ENCODE measurements around the gene SELENOP.

SELENOP gene

GRCh38 chr5:42791151-42791550 lies 20.5 kb downstream of the SELENOP start:
- TF ChIP-seq GATA2 (IDR thresholded peaks at IDR 0.05; ENCODE audit: low read depth, low read length) (no peak), GATA3 (IDR thresholded peaks at IDR 0.05; ENCODE audit: low read depth, low read length) (no peak)

- no peak for TF ChIP-seq GATA3 (IDR thresholded peaks at IDR 0.05; ENCODE audit: low read depth, low read length)
- TF ChIP-seq GATA2 (IDR thresholded peaks at IDR 0.05; ENCODE audit: low read depth, low read length) = no peak
Observed at GRCh38 chr5:42787845-42788244, 23.8 kb downstream of the SELENOP start.

DNA sequence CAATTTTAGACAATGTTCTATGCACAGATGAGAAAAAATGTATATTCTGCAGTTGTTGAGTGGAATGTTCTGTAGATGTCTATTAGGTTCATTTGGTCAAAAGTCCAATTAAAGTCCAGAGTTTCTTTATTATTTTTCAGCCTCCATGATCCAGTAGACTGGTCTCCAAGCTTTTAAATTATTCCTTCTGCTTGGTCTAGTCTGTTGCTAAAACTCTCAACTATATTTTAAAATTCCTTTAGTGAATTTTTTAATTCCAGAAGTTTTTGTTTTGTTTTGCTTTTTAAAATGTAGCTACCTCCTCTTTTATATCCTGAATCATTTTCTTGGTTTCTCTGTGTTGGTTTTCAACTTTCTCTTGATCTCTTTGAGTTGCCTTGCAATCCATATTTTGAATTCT lies 24.6 kb downstream of the SELENOP start:
- no peak for TF ChIP-seq GATA3 (IDR thresholded peaks at IDR 0.05; ENCODE audit: low read depth, low read length)
- TF ChIP-seq GATA2 (IDR thresholded peaks at IDR 0.05; ENCODE audit: low read depth, low read length) = no peak

- TF ChIP-seq GATA3 (IDR thresholded peaks at IDR 0.05; ENCODE audit: low read depth, low read length) (no peak), GATA2 (IDR thresholded peaks at IDR 0.05; ENCODE audit: low read depth, low read length) (no peak)
Observed at GRCh38 chr5:42785756-42786155, 25.9 kb downstream of the SELENOP start.

DNA sequence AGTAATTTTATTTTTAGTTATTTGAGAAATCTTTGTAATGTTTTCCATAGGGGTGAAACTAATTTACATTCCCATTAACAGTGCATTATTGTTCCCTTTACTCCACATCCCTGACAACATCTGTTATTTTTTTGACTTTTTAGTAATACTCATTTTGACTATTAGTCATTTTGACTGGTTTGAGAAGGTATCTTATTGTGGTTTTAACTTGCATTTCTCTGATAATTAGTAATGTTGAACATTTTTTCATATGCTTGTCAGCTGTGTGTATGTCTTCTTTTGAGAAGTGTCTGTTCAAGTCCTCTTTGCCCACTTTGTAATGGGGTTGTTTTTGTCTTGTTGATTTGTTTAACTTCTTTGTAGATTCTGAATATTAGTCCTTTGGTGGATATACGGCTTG lies 27.6 kb downstream of the SELENOP start:
- TF ChIP-seq GATA3 (IDR thresholded peaks at IDR 0.05; ENCODE audit: low read depth, low read length) (no peak), GATA2 (IDR thresholded peaks at IDR 0.05; ENCODE audit: low read depth, low read length) (no peak)

- TF ChIP-seq GATA2 (IDR thresholded peaks at IDR 0.05; ENCODE audit: low read depth, low read length) (no peak), GATA3 (IDR thresholded peaks at IDR 0.05; ENCODE audit: low read depth, low read length) (no peak)
Observed at GRCh38 chr5:42781584-42781983, 30.1 kb downstream of the SELENOP start.

DNA sequence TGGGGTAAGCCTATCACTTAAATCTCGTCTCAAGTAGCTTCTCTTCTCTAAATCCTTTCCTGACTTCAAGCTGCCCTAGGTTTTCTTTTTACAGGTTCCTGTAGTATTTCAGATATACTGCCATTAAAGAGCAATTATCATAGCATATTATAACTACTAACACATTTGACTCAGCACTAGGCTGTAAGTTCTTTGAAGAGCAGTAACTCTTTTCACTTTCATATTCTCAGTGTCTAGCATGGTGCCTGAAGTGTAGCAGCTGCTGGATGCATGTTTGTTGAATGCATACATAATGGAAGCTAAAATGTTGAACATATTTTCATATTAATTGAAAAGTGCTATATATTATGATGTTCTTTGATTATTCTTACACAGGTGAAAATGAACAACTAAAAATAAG lies 32.6 kb downstream of the SELENOP start:
- TF ChIP-seq GATA3 (IDR thresholded peaks at IDR 0.05; ENCODE audit: low read depth, low read length) (no peak), GATA2 (IDR thresholded peaks at IDR 0.05; ENCODE audit: low read depth, low read length) (no peak)

DNA sequence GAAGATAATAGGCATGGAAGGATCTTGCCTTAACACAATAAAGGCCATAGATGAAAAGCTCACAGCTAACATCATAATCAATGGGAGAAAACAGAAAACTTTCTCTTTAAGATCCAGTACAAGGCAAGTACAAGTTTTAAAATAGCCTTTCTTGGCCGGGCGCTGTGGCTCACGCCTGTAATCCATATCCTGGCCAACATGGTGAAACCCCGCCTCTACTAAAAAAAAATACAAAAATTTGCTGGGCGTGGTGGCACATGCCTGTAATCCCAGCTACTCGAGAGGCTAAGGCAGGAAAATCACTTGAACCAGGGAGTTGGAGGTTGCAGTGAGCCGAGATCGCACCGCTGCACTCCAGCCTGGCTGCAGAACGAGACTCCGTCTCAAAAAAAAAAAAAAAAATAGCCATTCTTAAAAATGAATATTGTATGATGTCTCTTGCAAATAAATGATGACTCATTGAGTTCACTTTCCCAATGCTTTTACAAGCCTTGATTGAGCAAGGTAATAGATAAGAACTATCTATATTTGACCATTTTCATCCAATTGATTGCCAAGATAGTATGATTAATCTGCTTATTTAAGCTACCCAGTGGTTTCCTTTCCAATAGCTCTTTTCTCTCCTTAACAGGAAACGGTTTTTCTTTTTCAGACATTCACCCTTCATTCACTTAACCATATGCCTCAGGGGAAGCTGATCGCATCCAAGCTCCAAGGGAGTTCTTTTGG lies 39.3 kb downstream of the SELENOP start:
- TF ChIP-seq GATA2 (IDR thresholded peaks at IDR 0.05; ENCODE audit: low read depth, low read length) = no peak
- TF ChIP-seq GATA3 (IDR thresholded peaks at IDR 0.05; ENCODE audit: low read depth, low read length) = no peak

DNA sequence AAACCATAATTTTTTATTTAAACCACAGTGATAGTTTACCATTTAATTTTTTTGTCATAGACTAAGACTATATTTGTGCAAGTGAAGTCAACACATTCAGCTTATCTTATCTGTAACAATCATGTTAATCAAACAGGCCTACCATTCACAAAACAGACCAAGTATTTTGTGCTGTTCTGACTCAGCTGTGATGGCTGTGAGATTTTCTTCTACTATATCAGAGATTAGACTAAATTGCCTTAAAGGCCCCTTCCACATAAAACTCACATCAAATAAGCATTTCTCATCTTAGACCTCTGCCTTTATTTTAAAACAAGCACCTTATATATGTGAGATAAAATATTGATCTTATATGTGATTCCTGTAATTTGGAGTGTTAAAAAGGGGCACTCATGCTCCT lies 41.7 kb downstream of the SELENOP start:
- TF ChIP-seq GATA3 (IDR thresholded peaks at IDR 0.05; ENCODE audit: low read depth, low read length) (no peak), GATA2 (IDR thresholded peaks at IDR 0.05; ENCODE audit: low read depth, low read length) (no peak)

GRCh38 chr5:42768106-42768504 lies 43.6 kb downstream of the SELENOP start:
- no peak for TF ChIP-seq GATA2 (IDR thresholded peaks at IDR 0.05; ENCODE audit: low read depth, low read length)
- TF ChIP-seq GATA3 (IDR thresholded peaks at IDR 0.05; ENCODE audit: low read depth, low read length) = no peak

GRCh38 chr5:42767491-42768105 lies 44.1 kb downstream of the SELENOP start:
- TF ChIP-seq GATA3 (IDR thresholded peaks at IDR 0.05; ENCODE audit: low read depth, low read length) (no peak), GATA2 (IDR thresholded peaks at IDR 0.05; ENCODE audit: low read depth, low read length) (no peak)

- TF ChIP-seq GATA2 (IDR thresholded peaks at IDR 0.05; ENCODE audit: low read depth, low read length) (no peak), GATA3 (IDR thresholded peaks at IDR 0.05; ENCODE audit: low read depth, low read length) (no peak)
Observed at GRCh38 chr5:42761791-42762190, 49.9 kb downstream of the SELENOP start.

- no peak for TF ChIP-seq GATA2 (IDR thresholded peaks at IDR 0.05; ENCODE audit: low read depth, low read length)
- TF ChIP-seq GATA3 (IDR thresholded peaks at IDR 0.05; ENCODE audit: low read depth, low read length) = no peak
Observed at GRCh38 chr5:42760426-42760825, 51.3 kb downstream of the SELENOP start.

GRCh38 chr5:42759456-42759855 lies 52.2 kb downstream of the SELENOP start:
- TF ChIP-seq GATA3 (IDR thresholded peaks at IDR 0.05; ENCODE audit: low read depth, low read length) (no peak), GATA2 (IDR thresholded peaks at IDR 0.05; ENCODE audit: low read depth, low read length) (no peak)
